Stimulated activated CD4-positive, alpha-beta T cell treated with anti-CD3 and anti-CD28 coated beads, Interleukin-4, amount 100 ng/mL, for 1 hour (primary cell): ENCODE measurements around the gene RARRES1.
"Not testable (repeated sequence)": the region's sequence is repeated elsewhere in the genome, so short reads cannot be mapped to it uniquely, and the experiment has no call there.

Experiments
- DNase-seq: peaks from one replicate; pipeline ENCODE4 v3.0.0-alpha.2; 2020

RARRES1 gene

GRCh38 chr3:158733656-158734055 lies 1.4 kb upstream of the RARRES1 start:
- no peak for DNase-seq

GRCh38 chr3:158732856-158733200 lies 571 bp upstream of the RARRES1 start:
- DNase-seq, result no peak

GRCh38 chr3:158731486-158731885 lies 771 bp downstream of the RARRES1 start:
- DNase-seq, result no peak

DNA sequence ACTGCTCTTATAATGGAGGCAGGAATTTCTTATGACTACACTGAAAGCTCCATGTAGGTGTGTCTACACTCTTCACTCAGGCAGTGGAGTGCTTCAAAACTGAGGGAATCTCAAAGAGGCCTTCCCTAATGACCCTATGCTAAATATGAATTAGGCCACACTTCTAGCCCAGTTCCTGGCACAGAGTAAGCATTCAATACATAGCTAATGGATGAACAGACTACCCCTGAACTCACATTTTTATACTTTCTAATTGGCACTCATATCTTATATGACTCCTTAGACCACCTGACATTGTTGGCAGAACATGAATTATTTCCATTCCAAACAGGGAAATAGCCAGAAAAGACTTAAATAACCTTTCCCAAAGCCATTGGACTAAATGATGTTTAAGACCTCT lies 3.4 kb downstream of the RARRES1 start:
- no peak for DNase-seq

DNA sequence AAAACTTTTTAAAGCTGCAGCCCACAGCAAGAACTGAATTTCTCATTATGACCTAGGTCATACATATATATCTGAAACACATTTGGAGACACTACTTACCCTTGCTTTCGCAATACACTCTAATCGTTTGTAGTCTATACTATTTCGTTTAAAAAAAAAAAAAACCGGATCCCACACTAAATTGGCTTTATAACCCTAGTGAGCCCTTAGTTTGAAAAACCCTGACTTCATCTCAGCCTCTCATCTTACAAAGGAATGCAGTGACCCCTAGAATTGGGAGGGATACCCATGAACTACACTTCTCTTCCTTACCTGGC lies 4.2 kb downstream of the RARRES1 start:
- DNase-seq, result no peak

- DNase-seq, result no peak
Measured at GRCh38 chr3:158727206-158728060, 4.8 kb downstream of the RARRES1 start.

GRCh38 chr3:158725348-158726011 lies 6.8 kb downstream of the RARRES1 start:
- no peak for DNase-seq

DNA sequence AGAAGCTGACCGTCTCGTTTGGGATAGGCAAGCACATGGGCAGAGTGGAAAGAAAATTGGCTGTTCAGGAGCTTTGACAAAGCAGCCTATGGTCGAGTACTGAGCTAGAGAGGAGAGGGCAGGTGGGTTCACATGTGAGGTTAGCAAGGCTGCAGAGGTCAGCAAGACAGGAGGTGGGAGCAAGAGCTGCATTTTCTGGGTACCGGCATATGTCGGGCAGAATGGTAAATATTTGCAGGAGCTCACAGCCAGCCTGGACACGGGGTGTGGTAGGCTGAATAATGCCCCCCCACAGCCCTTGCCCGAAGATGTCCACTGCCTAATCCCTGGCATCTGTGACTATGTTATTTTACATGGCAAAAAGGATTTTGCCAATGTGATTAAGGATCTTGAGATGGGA lies 8.3 kb downstream of the RARRES1 start:
- DNase-seq, result no peak

- DNase-seq, result no peak
Measured at GRCh38 chr3:158722108-158722507, 10.1 kb downstream of the RARRES1 start.

GRCh38 chr3:158718490-158719170 lies 13.6 kb downstream of the RARRES1 start:
- DNase-seq, result no peak

- no peak for DNase-seq
Measured at GRCh38 chr3:158717576-158717975, 14.7 kb downstream of the RARRES1 start.

GRCh38 chr3:158713094-158713499 lies 19.2 kb downstream of the RARRES1 start:
- DNase-seq, result no peak

GRCh38 chr3:158712443-158712842 lies 19.8 kb downstream of the RARRES1 start:
- DNase-seq, result no peak

DNA sequence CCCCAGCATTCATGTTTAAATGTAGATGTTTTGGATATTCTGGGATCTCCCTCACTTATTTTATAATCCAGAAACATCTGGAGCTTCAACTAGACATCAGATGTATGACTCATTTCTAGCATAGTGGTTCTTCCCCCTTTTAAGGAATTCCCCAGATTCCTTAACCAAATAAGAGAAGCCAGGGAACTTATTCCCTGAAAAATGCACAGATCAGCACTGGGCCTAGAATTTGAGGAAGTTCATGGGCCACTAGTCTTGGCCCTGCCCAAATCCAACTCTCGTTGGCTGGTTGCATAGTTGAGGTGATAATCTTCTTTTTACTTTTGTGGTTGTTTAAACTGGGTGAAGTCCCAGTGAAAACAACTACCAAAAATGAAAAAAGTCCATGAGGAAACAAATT lies 20.4 kb downstream of the RARRES1 start:
- DNase-seq, result no peak

DNA sequence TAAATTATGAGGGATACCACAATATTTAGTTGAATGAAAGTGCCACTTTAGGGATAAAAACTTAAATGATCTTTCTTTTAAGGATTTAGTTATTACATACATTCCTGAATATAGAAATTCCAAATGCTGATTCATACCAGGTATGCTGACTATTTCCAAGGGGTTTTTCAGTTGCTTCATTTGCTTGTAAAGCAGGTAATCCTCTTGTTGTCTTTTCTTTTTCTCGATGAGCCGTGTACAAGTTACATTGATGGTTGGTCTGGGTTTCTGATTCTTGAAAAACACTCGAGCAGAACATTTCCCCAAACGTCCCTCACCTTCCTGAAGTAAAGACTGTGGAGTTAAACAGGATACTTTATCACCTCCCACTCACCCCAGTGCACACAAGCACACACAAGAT lies 21.7 kb downstream of the RARRES1 start:
- no peak for DNase-seq

DNA sequence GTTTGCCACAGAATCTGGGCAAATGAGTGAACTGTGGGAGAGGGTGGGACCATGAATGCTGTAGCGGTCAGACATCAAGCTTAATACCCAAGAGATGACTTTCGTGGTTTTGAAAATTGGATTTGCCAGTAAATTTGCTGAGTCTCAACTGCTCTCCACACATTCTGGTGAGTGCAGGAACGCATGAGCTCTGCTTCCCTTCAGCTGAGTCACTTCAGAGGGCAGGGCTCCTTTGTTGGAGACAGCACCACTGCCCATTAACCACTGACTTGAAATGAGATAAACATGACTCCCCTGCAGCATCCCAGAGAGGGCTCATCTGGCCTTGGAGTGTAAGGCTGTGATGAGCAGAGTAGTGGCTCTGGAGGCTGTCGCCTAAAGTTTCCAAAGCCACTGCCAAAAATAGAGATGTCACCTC lies 22.6 kb downstream of the RARRES1 start:
- DNase-seq, result no peak

DNA sequence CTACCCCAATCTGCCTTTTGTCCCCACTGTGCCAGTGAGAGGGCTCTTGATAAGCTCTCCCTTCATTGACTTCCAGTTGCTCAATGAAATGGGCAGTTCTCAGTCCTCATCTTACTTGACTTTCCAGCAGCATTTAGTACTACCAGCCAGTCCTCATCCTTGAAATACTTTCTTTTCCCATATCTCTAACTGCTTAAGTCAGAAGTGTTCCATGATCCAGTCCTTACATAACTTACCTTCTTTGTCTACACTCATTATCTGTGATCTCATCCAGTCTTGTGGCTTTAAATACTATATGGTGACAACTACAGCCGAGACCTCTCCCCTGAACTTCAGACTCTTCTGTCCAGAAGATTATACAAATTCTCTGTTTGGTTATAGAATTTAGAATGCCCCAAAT lies 28.7 kb downstream of the RARRES1 start:
- DNase-seq, result no peak

DNA sequence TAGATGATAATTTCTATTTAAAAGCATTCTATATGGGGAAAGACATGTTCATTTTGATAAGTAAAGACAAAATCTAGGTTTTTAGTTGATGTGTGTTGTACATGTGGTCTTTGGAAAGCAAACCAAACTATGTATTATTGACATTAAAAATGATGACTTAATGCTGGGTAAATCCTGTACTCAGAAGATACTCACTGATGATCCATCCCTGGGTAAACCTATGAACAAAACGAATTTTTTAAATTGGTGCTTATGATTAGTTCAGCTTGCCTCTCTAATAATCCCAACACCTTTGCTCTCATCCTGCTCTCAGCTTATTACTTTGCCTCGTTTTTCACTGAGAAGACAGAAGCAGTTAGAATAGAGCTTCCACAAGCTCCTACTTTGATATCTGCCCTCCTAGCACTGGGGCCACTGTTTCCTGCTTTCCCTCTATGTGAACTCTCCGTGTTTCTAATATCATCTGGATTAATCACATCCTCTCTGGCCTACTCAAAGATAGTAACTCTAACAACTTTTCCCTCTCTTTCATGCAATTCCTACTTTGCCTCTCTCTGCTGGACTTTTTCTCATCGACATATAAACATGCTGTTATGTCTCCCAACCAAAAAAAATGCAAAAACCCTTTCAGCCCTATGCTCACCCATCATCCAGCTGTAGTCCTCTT lies 29.3 kb downstream of the RARRES1 start:
- no peak for DNase-seq

- DNase-seq, result no peak
Measured at GRCh38 chr3:158701420-158702065, 30.7 kb downstream of the RARRES1 start.

GRCh38 chr3:158700559-158700958 lies 31.7 kb downstream of the RARRES1 start:
- no peak for DNase-seq

- no peak for DNase-seq
Measured at GRCh38 chr3:158696618-158697017, 35.6 kb downstream of the RARRES1 start.

DNA sequence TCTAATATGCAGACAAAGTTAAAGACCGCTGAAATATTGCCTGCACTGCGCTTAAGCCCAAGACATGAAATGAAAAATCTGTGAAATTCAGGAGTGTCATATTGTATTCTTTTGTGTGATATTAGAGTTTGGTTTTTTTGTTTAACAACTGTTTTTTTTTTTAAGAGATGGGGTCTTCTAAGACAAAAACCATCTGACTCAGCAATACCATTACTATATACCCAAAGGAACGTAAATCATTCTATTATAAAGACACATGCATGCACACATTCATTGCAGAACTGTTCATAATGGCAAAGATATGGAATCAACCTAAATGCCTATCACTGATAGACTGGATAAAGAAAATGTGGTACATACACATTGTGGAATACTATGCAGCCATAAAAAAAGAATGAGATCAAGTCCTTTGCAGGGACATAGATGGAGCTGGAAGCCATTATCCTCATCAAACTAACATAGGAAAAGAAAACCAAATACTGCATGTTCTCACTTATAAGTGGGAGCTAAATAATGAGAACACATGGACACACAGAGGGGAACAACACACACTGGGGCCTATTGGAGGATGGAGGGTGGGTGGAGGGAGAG lies 38.3 kb downstream of the RARRES1 start:
- DNase-seq, result not testable (repeated sequence)

DNA sequence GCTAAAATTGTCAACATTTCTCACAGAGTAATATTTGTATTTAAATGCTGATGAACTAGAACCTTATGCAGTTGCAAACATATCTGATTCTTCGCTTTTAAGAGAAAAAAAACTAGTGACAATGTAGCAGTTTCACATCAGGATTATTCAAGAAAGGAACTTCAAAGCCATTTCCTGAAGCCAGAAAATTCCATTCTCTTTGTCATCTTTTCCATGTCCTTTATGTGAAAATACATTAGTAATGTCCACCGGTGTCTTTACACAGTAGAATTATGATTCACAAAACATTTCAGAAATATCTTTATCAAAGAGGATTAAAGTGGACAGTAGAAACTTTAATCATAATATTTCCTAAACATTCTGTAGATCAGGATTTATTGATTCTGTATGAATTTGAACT lies 47.1 kb downstream of the RARRES1 start:
- no peak for DNase-seq
